OCI-LY3 (cell line): ENCODE data around the gene LPCAT2.

ENCODE experiments used
- H2AFZ ChIP-seq: fragments of 200-600, 300-600 bp; shearing (Covaris generic); 2 replicates; pipeline ENCODE4 v1.6.0; 2014; ENCODE audit warnings: antibody characterized with exemption, low read depth, low read length
- H3K27ac ChIP-seq: fragments of 200-600, 300-600 bp; sonication (generic); 2 replicates; pipeline ENCODE4 v1.5.1; 2014; ENCODE audit warnings: mild to moderate bottlenecking, low read length, moderate library complexity, mixed read lengths
- H3K27me3 ChIP-seq: fragments of 200-600, 300-600 bp; sonication (generic); 2 replicates; pipeline ENCODE4 v1.6.1; 2014; ENCODE audit warnings: low read depth, low read length, mixed read lengths
- H3K36me3 ChIP-seq: fragments of 200-600, 300-600 bp; sonication (generic); replicated peaks from 2 replicates; pipeline ENCODE3; 2014; ENCODE audit warnings: low read depth, low read length, mixed read lengths
- H3K4me1 ChIP-seq: fragments of 300-600, 200-600 bp; sonication (generic); 2 replicates; pipeline ENCODE4 v1.6.1; 2014; ENCODE audit warnings: low read length, mixed read lengths
- H3K4me2 ChIP-seq: fragments of 200-600, 300-600 bp; sonication (generic); 2 replicates; pipeline ENCODE4 v1.6.1; 2014; ENCODE audit warnings: low read length, mixed read lengths
- H3K4me3 ChIP-seq: fragments of 300-600, 200-600 bp; sonication (generic); 2 replicates; pipeline ENCODE4 v1.5.1; 2014; ENCODE audit warnings: antibody characterized with exemption, mild to moderate bottlenecking, low read length, moderate library complexity
- H3K79me2 ChIP-seq: fragments of 300-600, 200-600 bp; shearing (Covaris generic); 2 replicates; pipeline ENCODE4 v1.6.1; 2014; ENCODE audit warnings: mild to moderate bottlenecking, low read length, mixed read lengths
- H3K9ac ChIP-seq: fragments of 300-600, 200-600 bp; shearing (Covaris generic); 2 replicates; pipeline ENCODE4 v1.6.0; 2014; ENCODE audit warnings: mild to moderate bottlenecking, low read length, moderate library complexity
- H3K9me3 ChIP-seq: fragments of 200-600, 300-600 bp; shearing (Covaris generic); 2 replicates; pipeline ENCODE4 v1.6.1; 2014; ENCODE audit warnings: low read length, mixed read lengths; ENCODE audit not compliant: insufficient read depth
- H4K20me1 ChIP-seq: fragments of 200-600, 300-600 bp; sonication (generic); 2 replicates; pipeline ENCODE4 v1.6.1; 2016; ENCODE audit warnings: low read length, mixed read lengths; ENCODE audit not compliant: insufficient read depth
- CTCF ChIP-seq: fragments of 200-600, 300-600 bp; sonication (generic); IDR thresholded peaks from 2 replicates; pipeline ENCODE4 v1.5.1; 2014; ENCODE audit warnings: antibody characterized with exemption, low read length, low read depth
- EZH2phosphoT487 ChIP-seq: fragments of 200-600 bp; shearing (Covaris generic); IDR thresholded peaks from 2 replicates; pipeline ENCODE4 v1.6.1; 2018; ENCODE audit warnings: antibody characterized with exemption, mixed run types, low read depth

LPCAT2 gene

GRCh38 chr16:55487048-55487803, 21.6 kb upstream of the LPCAT2 start:
- H3K9me3 ChIP-seq, result no peaks in the 10 kb centered on the region
- H3K9ac ChIP-seq, result no peak overlapping the region
- no peak overlapping the region for H3K27ac ChIP-seq
- no peaks in the 10 kb centered on the region for H3K27me3 ChIP-seq
- no peak overlapping the region for H3K4me3 ChIP-seq
- no peak overlapping the region for H3K4me2 ChIP-seq
- no peak for TF ChIP-seq EZH2phosphoT487
- TF ChIP-seq CTCF, result no peak
- H3K79me2 ChIP-seq, result no peaks in the 10 kb centered on the region
- no peaks in the 10 kb centered on the region for H4K20me1 ChIP-seq
- no peaks in the 10 kb centered on the region for H3K36me3 ChIP-seq
- H2AFZ ChIP-seq, result no peak overlapping the region
- H3K4me1 ChIP-seq, result no peaks in the 10 kb centered on the region

GRCh38 chr16:55488306-55488705, 20.6 kb upstream of the LPCAT2 start:
- TF ChIP-seq EZH2phosphoT487, result no peak
- no peak for TF ChIP-seq CTCF
- Histone ChIP-seq H3K27me3 (no peaks in the 10 kb centered on the region), H3K79me2 (no peaks in the 10 kb centered on the region), H3K9ac (no peak overlapping the region), H3K4me1 (no peaks in the 10 kb centered on the region), H3K27ac (no peak overlapping the region), H3K36me3 (no peaks in the 10 kb centered on the region), H3K4me2 (no peak overlapping the region), H2AFZ (no peak overlapping the region), H3K4me3 (no peak overlapping the region), H4K20me1 (no peaks in the 10 kb centered on the region), H3K9me3 (no peaks in the 10 kb centered on the region)

- Histone ChIP-seq H3K4me1 (no peaks in the 10 kb centered on the region), H3K9ac (no peak overlapping the region), H3K4me3 (no peak overlapping the region), H3K4me2 (no peak overlapping the region), H3K27me3 (no peaks in the 10 kb centered on the region), H3K79me2 (no peaks in the 10 kb centered on the region), H3K27ac (no peak overlapping the region), H3K9me3 (no peaks in the 10 kb centered on the region), H4K20me1 (no peaks in the 10 kb centered on the region), H2AFZ (no peak overlapping the region), H3K36me3 (no peaks in the 10 kb centered on the region)
- no peak for TF ChIP-seq EZH2phosphoT487
- TF ChIP-seq CTCF, result no peak
Measured at GRCh38 chr16:55489119-55489955, 19.5 kb upstream of the LPCAT2 start.

GRCh38 chr16:55489956-55490265, 19.0 kb upstream of the LPCAT2 start:
- Histone ChIP-seq H2AFZ (no peak overlapping the region), H3K79me2 (no peaks in the 10 kb centered on the region), H3K9ac (no peak overlapping the region), H3K4me2 (no peak overlapping the region), H3K4me3 (no peak overlapping the region), H3K27ac (no peak overlapping the region), H3K27me3 (no peaks in the 10 kb centered on the region), H3K9me3 (no peaks in the 10 kb centered on the region), H3K4me1 (no peaks in the 10 kb centered on the region), H3K36me3 (no peaks in the 10 kb centered on the region), H4K20me1 (no peaks in the 10 kb centered on the region)
- TF ChIP-seq CTCF (no peak), EZH2phosphoT487 (no peak)
